ENCODE measurements around the gene FOXP1.
"Not testable (repeated sequence)": the region's sequence is repeated elsewhere in the genome, so short reads cannot be mapped to it uniquely, and the experiment has no call there.

The FOXP1 gene

GRCh38 chr3:71018799-71019198 is 564.7 kb downstream of the FOXP1 start:
- DNase-seq, result no peak

- no peak for DNase-seq
Measured at GRCh38 chr3:71016178-71016845, 567.2 kb downstream of the FOXP1 start.

GRCh38 chr3:71014616-71015015 is 568.9 kb downstream of the FOXP1 start:
- not testable (repeated sequence) for DNase-seq

GRCh38 chr3:71012971-71013370 is 570.6 kb downstream of the FOXP1 start:
- DNase-seq, result no peak

GRCh38 chr3:71011565-71012287 is 571.8 kb downstream of the FOXP1 start:
- no peak for DNase-seq

- DNase-seq, result no peak
Measured at GRCh38 chr3:71010726-71011455, 572.6 kb downstream of the FOXP1 start.

GRCh38 chr3:71008350-71008935 is 575.1 kb downstream of the FOXP1 start:
- no peak for DNase-seq

- DNase-seq, result no peak
Measured at GRCh38 chr3:71006810-71007785, 576.4 kb downstream of the FOXP1 start.

GRCh38 chr3:71005702-71006321 is 577.7 kb downstream of the FOXP1 start:
- no peak for DNase-seq

GRCh38 chr3:71003511-71003910 is 580.0 kb downstream of the FOXP1 start:
- DNase-seq, result no peak

- DNase-seq, result no peak
Measured at GRCh38 chr3:71002298-71002697, 581.2 kb downstream of the FOXP1 start.

- DNase-seq, result no peak
Measured at GRCh38 chr3:71001303-71001830, 582.2 kb downstream of the FOXP1 start.

GRCh38 chr3:71000483-71000882 is 583.0 kb downstream of the FOXP1 start:
- DNase-seq, result no peak

GRCh38 chr3:70999730-71000129 is 583.8 kb downstream of the FOXP1 start:
- no peak for DNase-seq

GRCh38 chr3:70996082-70996481 is 587.4 kb downstream of the FOXP1 start:
- DNase-seq, result no peak

- no peak for DNase-seq
Measured at GRCh38 chr3:70994644-70995043, 588.9 kb downstream of the FOXP1 start.

- DNase-seq, result no peak
Measured at GRCh38 chr3:70992562-70993204, 590.8 kb downstream of the FOXP1 start.

- no peak for DNase-seq
Measured at GRCh38 chr3:70992131-70992530, 591.4 kb downstream of the FOXP1 start.

GRCh38 chr3:70990723-70991122 is 592.8 kb downstream of the FOXP1 start:
- DNase-seq, result no peak

GRCh38 chr3:70990185-70990584 is 593.3 kb downstream of the FOXP1 start:
- no peak for DNase-seq

- no peak for DNase-seq
Measured at GRCh38 chr3:70989174-70989573, 594.4 kb downstream of the FOXP1 start.

Data from right forelimb (tissue), 1 donor.